Measurements from ENCODE around the gene AMIGO1.

The AMIGO1 gene

GRCh38 chr1:109498161-109498801 is 11.2 kb downstream of the AMIGO1 start:
- Histone ChIP-seq H3K4me3 (replicated peaks; ENCODE audit: insufficient read depth, low read length) (no peak overlapping the region), H3K27ac (replicated peaks) (no peak overlapping the region), H3K27me3 (ENCODE audit: insufficient read depth, poor library complexity, severe bottlenecking) (no peaks in the 10 kb centered on the region)
- DNase-seq (ENCODE audit: low read depth in 1 of 2, low spot score in 1 of 2): peak in 1 of 2 experiments; percentile 11
- TF ChIP-seq POLR2AphosphoS5 (IDR thresholded peaks at IDR 0.05; ENCODE audit: low read depth) (no peak), CTCF (IDR thresholded peaks at IDR 0.05; ENCODE audit: insufficient read depth, low read length) (peak; percentile 41), SPI1 (IDR thresholded peaks at IDR 0.05; ENCODE audit: borderline replicate concordance, low read depth) (peak; percentile 12; the same call in 1 of the 2 replicates)

- Histone ChIP-seq H3K27ac (replicated peaks) (no peak overlapping the region), H3K27me3 (ENCODE audit: insufficient read depth, poor library complexity, severe bottlenecking) (no peaks in the 10 kb centered on the region), H3K4me3 (replicated peaks; ENCODE audit: insufficient read depth, low read length) (no peak overlapping the region)
- TF ChIP-seq REST (IDR thresholded peaks at IDR 0.05; ENCODE audit: insufficient replicate concordance, low read depth) (no peak), POLR2AphosphoS5 (IDR thresholded peaks at IDR 0.05; ENCODE audit: low read depth) (no peak), SPI1 (IDR thresholded peaks at IDR 0.05; ENCODE audit: borderline replicate concordance, low read depth) (no peak), CTCF (IDR thresholded peaks at IDR 0.05; ENCODE audit: insufficient read depth, low read length) (no peak), GABPA (IDR thresholded peaks at IDR 0.05; ENCODE audit: low read depth) (no peak)
- DNase-seq (ENCODE audit: low read depth in 1 of 2, low spot score in 1 of 2): no peak
Measured at GRCh38 chr1:109497449-109498160, 11.9 kb downstream of the AMIGO1 start.

GRCh38 chr1:109495738-109496137 is 13.8 kb downstream of the AMIGO1 start:
- Histone ChIP-seq H3K27me3 (ENCODE audit: insufficient read depth, poor library complexity, severe bottlenecking) (no peaks in the 10 kb centered on the region), H3K27ac (replicated peaks) (no peak overlapping the region), H3K4me3 (replicated peaks; ENCODE audit: insufficient read depth, low read length) (no peak overlapping the region)
- TF ChIP-seq SPI1 (IDR thresholded peaks at IDR 0.05; ENCODE audit: borderline replicate concordance, low read depth): no peak
- TF ChIP-seq POLR2AphosphoS5 (IDR thresholded peaks at IDR 0.05; ENCODE audit: low read depth): no peak
- TF ChIP-seq REST (IDR thresholded peaks at IDR 0.05; ENCODE audit: insufficient replicate concordance, low read depth): no peak
- no peak for TF ChIP-seq GABPA (IDR thresholded peaks at IDR 0.05; ENCODE audit: low read depth)
- TF ChIP-seq CTCF (IDR thresholded peaks at IDR 0.05; ENCODE audit: insufficient read depth, low read length): no peak
- no peak for DNase-seq (ENCODE audit: low read depth in 1 of 2, low spot score in 1 of 2)

Data from HL-60 (cell line).